Liver (tissue), 2 donors: Measurements from ENCODE around the gene HSD17B4.

ENCODE experiments used
- CTCF ChIP-seq: fragments of 150-350 bp; IDR thresholded peaks from 2 replicates; pipeline ENCODE4 v1.5.1; 2017; ENCODE audit warnings: improper control_type of control experiment, low read depth, low read length; ENCODE audit not compliant: missing input control
- TF ChIP-seq, protein P1 (sequence below): IDR thresholded peaks from 2 replicates; pipeline ENCODE4 v1.6.1; 2016; ENCODE audit warnings: antibody characterized with exemption, mild to moderate bottlenecking
- donor health status: healthy.

DNA sequence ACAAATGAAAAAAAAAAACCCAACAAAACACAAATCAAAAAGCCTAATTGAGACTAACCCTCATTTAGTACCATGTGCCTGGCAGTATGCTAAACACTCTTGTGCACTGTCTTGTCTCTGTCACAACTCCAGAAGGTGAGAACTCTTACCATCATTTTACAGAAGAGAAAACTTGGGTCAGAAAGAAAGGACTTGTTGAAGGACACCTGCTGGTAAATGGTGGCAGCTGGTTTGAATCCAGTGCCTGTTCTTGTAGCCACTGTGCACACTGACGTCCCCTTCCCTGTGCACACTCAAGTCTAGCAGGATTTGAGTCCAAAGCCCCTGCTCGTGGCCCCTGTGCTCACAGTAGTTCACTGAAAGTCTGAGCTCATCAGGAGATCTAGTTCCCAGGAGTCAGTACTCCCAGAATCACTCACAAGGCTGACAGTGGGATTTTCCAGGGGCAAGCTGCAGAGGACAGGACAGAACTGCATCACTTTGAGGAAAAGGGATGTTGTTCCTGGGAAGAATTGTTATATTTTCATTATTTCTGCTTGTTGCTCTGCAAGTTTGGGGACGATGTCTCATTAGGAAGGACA is 43.0 kb upstream of the HSD17B4 start:
- TF ChIP-seq, protein P1, sequence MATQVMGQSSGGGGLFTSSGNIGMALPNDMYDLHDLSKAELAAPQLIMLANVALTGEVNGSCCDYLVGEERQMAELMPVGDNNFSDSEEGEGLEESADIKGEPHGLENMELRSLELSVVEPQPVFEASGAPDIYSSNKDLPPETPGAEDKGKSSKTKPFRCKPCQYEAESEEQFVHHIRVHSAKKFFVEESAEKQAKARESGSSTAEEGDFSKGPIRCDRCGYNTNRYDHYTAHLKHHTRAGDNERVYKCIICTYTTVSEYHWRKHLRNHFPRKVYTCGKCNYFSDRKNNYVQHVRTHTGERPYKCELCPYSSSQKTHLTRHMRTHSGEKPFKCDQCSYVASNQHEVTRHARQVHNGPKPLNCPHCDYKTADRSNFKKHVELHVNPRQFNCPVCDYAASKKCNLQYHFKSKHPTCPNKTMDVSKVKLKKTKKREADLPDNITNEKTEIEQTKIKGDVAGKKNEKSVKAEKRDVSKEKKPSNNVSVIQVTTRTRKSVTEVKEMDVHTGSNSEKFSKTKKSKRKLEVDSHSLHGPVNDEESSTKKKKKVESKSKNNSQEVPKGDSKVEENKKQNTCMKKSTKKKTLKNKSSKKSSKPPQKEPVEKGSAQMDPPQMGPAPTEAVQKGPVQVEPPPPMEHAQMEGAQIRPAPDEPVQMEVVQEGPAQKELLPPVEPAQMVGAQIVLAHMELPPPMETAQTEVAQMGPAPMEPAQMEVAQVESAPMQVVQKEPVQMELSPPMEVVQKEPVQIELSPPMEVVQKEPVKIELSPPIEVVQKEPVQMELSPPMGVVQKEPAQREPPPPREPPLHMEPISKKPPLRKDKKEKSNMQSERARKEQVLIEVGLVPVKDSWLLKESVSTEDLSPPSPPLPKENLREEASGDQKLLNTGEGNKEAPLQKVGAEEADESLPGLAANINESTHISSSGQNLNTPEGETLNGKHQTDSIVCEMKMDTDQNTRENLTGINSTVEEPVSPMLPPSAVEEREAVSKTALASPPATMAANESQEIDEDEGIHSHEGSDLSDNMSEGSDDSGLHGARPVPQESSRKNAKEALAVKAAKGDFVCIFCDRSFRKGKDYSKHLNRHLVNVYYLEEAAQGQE = no peak
- TF ChIP-seq CTCF = no peak
